NT2/D1 (cell line): ENCODE measurements around the gene ZNF57.

Experiments used
- DNase-seq: peaks from one replicate; pipeline ENCODE4 v3.0.0-alpha.2; 2011; ENCODE audit warnings: low read depth, low spot score
- H3K27me3 ChIP-seq: 2 replicates; pipeline ENCODE4 v1.6.0; 2011; ENCODE audit warnings: mild to moderate bottlenecking; ENCODE audit not compliant: insufficient read length, insufficient read depth
- H3K36me3 ChIP-seq: 2 replicates; pipeline ENCODE4 v1.6.1; 2011; ENCODE audit warnings: mild to moderate bottlenecking, low read length, mixed read lengths; ENCODE audit not compliant: insufficient read depth, insufficient read length
- H3K4me1 ChIP-seq: 2 replicates; pipeline ENCODE4 v1.5.1; 2011; ENCODE audit not compliant: insufficient read depth, insufficient read length
- H3K4me3 ChIP-seq: 2 replicates; pipeline ENCODE4 v1.5.1; 2011; ENCODE audit warnings: low read depth; ENCODE audit not compliant: insufficient read length
- H3K9ac ChIP-seq: 2 replicates; pipeline ENCODE4 v1.6.0; 2011; ENCODE audit warnings: low read depth; ENCODE audit not compliant: insufficient read length
- H3K9me3 ChIP-seq: 2 replicates; pipeline ENCODE4 v1.5.1; 2011; ENCODE audit warnings: mild to moderate bottlenecking, low read length; ENCODE audit not compliant: insufficient read depth
- SUZ12 ChIP-seq: IDR thresholded peaks from 2 replicates; pipeline ENCODE4 v1.6.1; 2011; ENCODE audit not compliant: insufficient read length, insufficient read depth; ENCODE audit errors: extremely low read depth
- YY1 ChIP-seq: IDR thresholded peaks from 2 replicates; pipeline ENCODE4 v1.6.1; 2011; ENCODE audit not compliant: insufficient read length, insufficient read depth
- ZNF274 ChIP-seq: IDR thresholded peaks from 2 replicates; pipeline ENCODE4 v1.6.1; 2011; ENCODE audit warnings: mild to moderate bottlenecking, low read depth, low read length

ZNF57 gene

DNA sequence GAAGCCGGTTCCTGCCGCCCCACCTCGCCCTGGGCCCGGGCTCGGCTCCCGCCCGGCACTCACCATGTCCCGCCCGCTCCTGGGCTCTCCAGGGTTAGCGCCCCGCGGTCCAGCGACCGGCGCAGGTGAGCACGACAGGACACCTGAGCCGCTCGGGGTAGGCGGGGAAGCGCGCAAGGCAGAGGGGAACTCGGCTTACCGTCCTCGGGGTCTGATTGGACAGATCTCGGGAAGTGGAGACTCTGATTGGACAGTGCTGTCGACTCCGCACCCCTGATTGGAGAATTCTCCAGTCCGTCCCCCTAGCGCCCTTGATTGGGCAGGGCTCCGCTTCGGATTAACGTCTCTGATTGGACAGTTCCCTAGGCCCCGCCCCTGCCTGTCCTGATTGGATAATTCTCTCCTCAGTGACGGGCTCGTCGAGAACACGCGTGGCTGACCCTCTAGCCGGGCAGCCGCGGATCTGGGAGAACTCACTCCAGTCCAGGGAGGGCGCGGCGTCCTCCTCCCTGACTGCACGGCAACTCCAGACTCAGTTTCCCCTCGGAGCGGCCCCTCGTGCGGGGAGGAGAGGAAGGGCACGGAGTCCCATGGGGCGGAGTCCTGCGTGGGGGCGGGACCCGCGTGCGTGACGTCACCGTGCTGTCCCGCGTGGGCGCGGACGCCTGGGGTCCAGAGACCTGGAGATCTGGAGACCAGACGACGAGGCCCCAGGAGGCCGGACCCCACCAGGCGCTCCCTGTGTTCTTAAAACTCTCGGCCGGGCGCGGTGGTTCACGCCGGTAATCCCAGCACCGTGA lies 44.2 kb downstream of the ZNF57 start, which contains the start of gene ZNF77:
TSS of gene ZNF77 (minus strand) at position 197 of the 800 bp plus-strand sequence. CDS start at position 66, 131 bp downstream.
- Histone ChIP-seq H3K36me3 (peaks cover 6% of the 10 kb centered on the region), H3K9ac (peak within 1 kb of the TSS; percentile 93), H3K9me3 (no peaks in the 10 kb centered on the region), H3K4me3 (peak within 1 kb of the TSS; percentile 85), H3K27me3 (no peaks in the 10 kb centered on the region), H3K4me1 (peaks cover 3% of the 10 kb centered on the region)
- TF ChIP-seq SUZ12 (no peak), ZNF274 (no peak), YY1 (no peak)
- DNase-seq = peak; percentile 98

DNA sequence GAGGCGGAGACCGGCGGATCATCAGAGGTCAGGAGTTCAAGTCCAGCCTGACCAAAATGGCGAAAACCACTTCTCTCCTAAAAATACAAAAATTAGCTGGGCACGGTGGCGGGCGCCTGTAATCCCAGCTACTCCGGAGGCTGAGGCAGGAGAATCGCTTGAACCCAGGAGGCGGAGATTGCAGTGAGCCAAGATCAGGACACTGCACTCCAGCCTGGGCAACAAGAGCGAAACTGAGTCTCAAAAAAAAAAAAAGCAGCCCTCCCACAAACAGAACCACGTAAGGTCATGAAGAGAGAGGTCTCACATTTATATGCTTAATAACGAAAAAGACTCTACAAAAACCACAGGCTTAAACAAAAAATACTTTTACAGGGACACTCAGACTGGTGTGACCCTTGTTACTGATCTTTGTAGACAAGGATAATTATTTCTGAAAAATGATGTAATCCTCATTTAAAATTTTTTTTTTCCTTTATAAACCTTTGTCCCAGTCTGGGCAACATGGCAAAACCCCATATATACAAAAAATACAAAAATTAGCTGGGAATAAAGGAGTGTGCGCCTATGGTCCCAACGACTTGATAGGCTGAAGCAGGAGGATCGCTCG lies 45.0 kb downstream of the ZNF57 start:
- Histone ChIP-seq H3K36me3 (peaks cover 6% of the 10 kb centered on the region), H3K9ac (peak overlapping the region; percentile 85), H3K4me3 (peak overlapping the region; percentile 85), H3K27me3 (no peaks in the 10 kb centered on the region), H3K4me1 (peaks cover 3% of the 10 kb centered on the region), H3K9me3 (no peaks in the 10 kb centered on the region)
- DNase-seq = no peak
- TF ChIP-seq YY1 (no peak), SUZ12 (no peak), ZNF274 (no peak)

DNA sequence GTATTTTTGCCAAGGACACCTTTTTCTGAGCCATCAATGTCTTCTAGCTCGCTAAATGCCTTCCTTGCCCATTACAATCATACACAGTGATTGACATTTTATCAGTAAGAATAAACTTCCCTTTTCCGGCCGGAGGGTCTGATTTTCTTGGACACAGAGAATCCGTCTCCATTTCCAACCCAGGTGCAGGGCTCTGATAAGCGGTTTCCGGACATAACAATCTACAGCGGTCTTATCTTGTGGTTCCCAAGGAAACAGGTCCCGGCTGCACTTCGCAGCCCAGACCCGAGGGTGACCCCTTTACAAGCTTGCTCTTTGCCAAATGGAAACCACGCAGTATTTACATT lies 49.2 kb downstream of the ZNF57 start:
- no peak for DNase-seq
- Histone ChIP-seq H3K9me3 (no peaks in the 10 kb centered on the region), H3K4me1 (peaks cover 3% of the 10 kb centered on the region), H3K36me3 (peaks cover 3% of the 10 kb centered on the region), H3K27me3 (no peaks in the 10 kb centered on the region), H3K4me3 (peak overlapping the region; percentile 98), H3K9ac (peak overlapping the region; percentile 94)
- no peak for TF ChIP-seq YY1
- no peak for TF ChIP-seq SUZ12
- no peak for TF ChIP-seq ZNF274

DNA sequence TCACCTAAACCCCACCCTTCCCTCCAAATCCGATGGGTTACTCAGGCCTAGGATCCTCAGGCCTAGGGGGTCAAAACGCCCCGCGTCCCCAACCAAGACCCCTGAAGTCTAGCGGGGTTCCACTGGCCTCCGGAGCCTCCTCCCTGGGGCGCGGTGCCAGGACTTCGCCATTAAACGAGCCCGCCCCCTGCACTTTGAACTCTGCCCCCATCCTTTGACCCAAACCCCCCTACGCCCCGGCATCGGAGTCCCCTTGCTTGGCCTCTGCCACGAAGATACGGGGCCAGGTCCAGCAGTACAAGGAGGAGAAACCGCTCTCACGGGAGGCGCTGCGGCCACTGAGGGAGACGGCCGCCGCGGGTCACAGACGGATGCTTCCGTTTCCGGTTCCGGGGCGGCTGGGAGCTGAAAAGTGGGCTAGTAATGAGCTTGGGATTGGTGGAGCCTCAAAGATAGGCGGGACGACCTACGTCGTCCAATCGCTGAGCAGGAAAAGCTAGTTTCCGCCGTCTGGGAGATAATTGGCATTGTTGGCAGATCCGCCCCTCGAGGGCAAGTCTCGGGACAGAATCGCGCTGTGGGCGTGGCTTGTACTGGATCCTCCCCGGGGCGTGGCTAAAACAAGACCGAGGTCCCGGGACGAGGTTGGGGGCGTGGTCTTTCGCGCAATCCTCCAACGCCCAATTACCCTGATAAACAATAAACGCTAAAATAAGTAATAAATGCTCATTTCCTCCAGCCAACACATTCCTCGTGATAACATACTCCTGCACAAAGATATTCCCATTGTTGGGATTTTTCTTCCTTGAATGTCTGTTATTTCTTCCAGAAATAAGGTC lies 49.8 kb downstream of the ZNF57 start:
- Histone ChIP-seq H3K9ac (peak overlapping the region; percentile 94), H3K4me1 (peaks cover 3% of the 10 kb centered on the region), H3K4me3 (peak overlapping the region; percentile 98), H3K36me3 (peaks cover 3% of the 10 kb centered on the region), H3K27me3 (no peaks in the 10 kb centered on the region), H3K9me3 (no peaks in the 10 kb centered on the region)
- peak; percentile 98 for DNase-seq
- TF ChIP-seq ZNF274 = no peak
- no peak for TF ChIP-seq YY1
- no peak for TF ChIP-seq SUZ12

DNA sequence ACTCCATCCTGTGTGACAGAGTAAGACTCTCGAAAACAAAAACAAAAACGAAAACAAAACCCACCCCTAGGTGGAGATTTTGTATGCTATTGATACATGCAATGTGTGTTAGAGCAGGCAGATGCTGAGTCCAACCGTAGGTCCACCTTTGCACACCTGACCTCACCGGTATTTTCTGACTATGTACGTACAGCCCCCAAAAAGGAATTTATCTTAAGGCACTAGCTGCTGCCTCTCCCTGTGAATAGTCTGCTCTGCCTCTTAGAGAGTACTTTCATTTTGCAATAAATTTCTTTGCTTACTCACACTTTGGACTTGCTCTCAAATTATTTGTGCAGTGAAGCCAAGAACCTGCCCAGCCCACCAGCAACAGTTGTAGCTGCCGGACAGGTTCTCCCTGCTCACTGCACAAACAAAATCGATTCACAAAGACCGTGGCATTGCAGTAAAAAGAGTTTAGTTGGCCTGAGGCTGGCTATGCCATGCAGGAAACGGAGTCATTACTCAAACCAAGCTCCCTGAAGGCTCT lies 52.3 kb downstream of the ZNF57 start:
- H3K4me1 ChIP-seq = peaks cover 3% of the 10 kb centered on the region
- no peaks in the 10 kb centered on the region for H3K27me3 ChIP-seq
- no peaks in the 10 kb centered on the region for H3K9me3 ChIP-seq
- no peak for DNase-seq
- H3K4me3 ChIP-seq = no peak overlapping the region
- TF ChIP-seq ZNF274 (no peak), YY1 (no peak), SUZ12 (no peak)
- no peak overlapping the region for H3K9ac ChIP-seq
- peaks cover 3% of the 10 kb centered on the region for H3K36me3 ChIP-seq

DNA sequence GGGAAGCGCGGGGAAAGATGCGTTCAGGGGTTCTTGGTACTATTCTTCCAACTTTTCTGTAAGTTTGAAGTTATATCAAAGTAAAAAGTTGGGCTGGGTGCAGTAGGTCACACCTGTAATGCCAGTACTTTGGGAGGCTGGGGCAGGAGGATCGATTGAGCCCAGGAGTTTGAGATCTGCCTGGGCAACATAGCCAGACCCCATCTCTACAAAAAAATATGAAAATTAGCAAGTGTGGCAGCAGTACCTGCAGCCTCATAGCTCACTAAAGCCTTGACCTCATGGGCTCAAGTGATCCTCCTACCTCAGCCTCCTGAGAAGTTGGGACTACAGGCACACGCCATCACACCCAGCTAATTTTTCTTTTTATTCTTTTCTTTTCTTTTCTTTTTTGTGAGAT lies 56.4 kb downstream of the ZNF57 start:
- TF ChIP-seq SUZ12 (no peak), YY1 (no peak), ZNF274 (no peak)
- Histone ChIP-seq H3K27me3 (no peaks in the 10 kb centered on the region), H3K4me3 (no peak overlapping the region), H3K4me1 (no peaks in the 10 kb centered on the region), H3K36me3 (no peaks in the 10 kb centered on the region), H3K9ac (no peak overlapping the region), H3K9me3 (no peaks in the 10 kb centered on the region)
- no peak for DNase-seq

DNA sequence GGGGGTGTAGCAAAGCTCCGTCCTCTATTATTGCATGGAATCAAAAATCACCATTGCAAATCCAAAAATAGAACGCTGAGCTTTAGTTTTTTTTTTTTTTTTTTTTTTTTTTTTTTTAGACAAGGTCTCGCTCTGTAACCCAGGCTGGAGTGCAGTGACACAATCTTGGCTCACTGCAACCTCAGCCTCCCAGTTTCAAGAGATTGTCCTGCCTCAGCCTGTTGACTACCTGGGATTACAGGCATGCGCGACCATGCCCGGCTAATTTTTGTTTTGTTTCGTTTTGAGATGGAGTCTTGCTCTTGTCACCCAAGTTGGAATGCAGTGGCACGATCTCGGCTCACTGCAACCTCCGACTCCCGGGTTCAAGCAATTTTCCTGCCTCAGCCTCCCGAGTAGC lies 59.4 kb downstream of the ZNF57 start:
- H3K9ac ChIP-seq = no peak overlapping the region
- H3K4me3 ChIP-seq = no peak overlapping the region
- H3K4me1 ChIP-seq = no peaks in the 10 kb centered on the region
- no peaks in the 10 kb centered on the region for H3K9me3 ChIP-seq
- no peak for DNase-seq
- no peaks in the 10 kb centered on the region for H3K36me3 ChIP-seq
- H3K27me3 ChIP-seq = no peaks in the 10 kb centered on the region
- no peak for TF ChIP-seq SUZ12
- no peak for TF ChIP-seq ZNF274
- TF ChIP-seq YY1 = no peak
